ENCODE results near the gene CRABP1.

Gene CRABP1

GRCh38 chr15:78307976-78308375 lies 32.2 kb upstream of the CRABP1 start:
- no peaks in the 10 kb centered on the region for H3K27me3 ChIP-seq (ENCODE audit: insufficient read depth, low read length)
- H3K9me3 ChIP-seq (ENCODE audit: insufficient read depth, low read depth, low read length), result no peaks in the 10 kb centered on the region
- H3K36me3 ChIP-seq (ENCODE audit: insufficient read depth, low read depth, low read length), result no peaks in the 10 kb centered on the region
- no peak overlapping the region for H3K4me3 ChIP-seq (ENCODE audit: low read length)
- H3K27ac ChIP-seq (ENCODE audit: low read length), result no peak overlapping the region
- H3K4me1 ChIP-seq (ENCODE audit: insufficient read depth, low read length), result peaks cover 6% of the 10 kb centered on the region
- no peak overlapping the region for H3K9ac ChIP-seq (ENCODE audit: low read depth, low read length)

GRCh38 chr15:78308422-78309032 lies 31.6 kb upstream of the CRABP1 start:
- no peak overlapping the region for H3K4me3 ChIP-seq (ENCODE audit: low read length)
- H3K27me3 ChIP-seq (ENCODE audit: insufficient read depth, low read length), result no peaks in the 10 kb centered on the region
- H3K27ac ChIP-seq (ENCODE audit: low read length), result no peak overlapping the region
- H3K4me1 ChIP-seq (ENCODE audit: insufficient read depth, low read length), result peaks cover 6% of the 10 kb centered on the region
- H3K9me3 ChIP-seq (ENCODE audit: insufficient read depth, low read depth, low read length), result no peaks in the 10 kb centered on the region
- no peaks in the 10 kb centered on the region for H3K36me3 ChIP-seq (ENCODE audit: insufficient read depth, low read depth, low read length)
- no peak overlapping the region for H3K9ac ChIP-seq (ENCODE audit: low read depth, low read length)

- H3K27ac ChIP-seq (ENCODE audit: low read length), result no peak overlapping the region
- H3K9me3 ChIP-seq (ENCODE audit: insufficient read depth, low read depth, low read length), result no peaks in the 10 kb centered on the region
- H3K4me1 ChIP-seq (ENCODE audit: insufficient read depth, low read length), result peaks cover 8% of the 10 kb centered on the region
- no peak overlapping the region for H3K4me3 ChIP-seq (ENCODE audit: low read length)
- H3K36me3 ChIP-seq (ENCODE audit: insufficient read depth, low read depth, low read length), result no peaks in the 10 kb centered on the region
- no peaks in the 10 kb centered on the region for H3K27me3 ChIP-seq (ENCODE audit: insufficient read depth, low read length)
- no peak overlapping the region for H3K9ac ChIP-seq (ENCODE audit: low read depth, low read length)
These were observed 28.9 kb upstream of the CRABP1 start for GRCh38 chr15:78311292-78311691.

- H3K36me3 ChIP-seq (ENCODE audit: insufficient read depth, low read depth, low read length), result no peaks in the 10 kb centered on the region
- no peaks in the 10 kb centered on the region for H3K27me3 ChIP-seq (ENCODE audit: insufficient read depth, low read length)
- H3K4me3 ChIP-seq (ENCODE audit: low read length), result no peak overlapping the region
- H3K9me3 ChIP-seq (ENCODE audit: insufficient read depth, low read depth, low read length), result no peaks in the 10 kb centered on the region
- H3K4me1 ChIP-seq (ENCODE audit: insufficient read depth, low read length), result peaks cover 17% of the 10 kb centered on the region
- H3K9ac ChIP-seq (ENCODE audit: low read depth, low read length), result no peak overlapping the region; the same call in 1 of the 2 replicates
- H3K27ac ChIP-seq (ENCODE audit: low read length), result no peak overlapping the region
These were observed 27.6 kb upstream of the CRABP1 start for GRCh38 chr15:78312536-78312935.

GRCh38 chr15:78312957-78313356 lies 27.2 kb upstream of the CRABP1 start:
- H3K4me3 ChIP-seq (ENCODE audit: low read length), result no peak overlapping the region
- H3K9ac ChIP-seq (ENCODE audit: low read depth, low read length), result no peak overlapping the region; the same call in 1 of the 2 replicates
- peaks cover 17% of the 10 kb centered on the region for H3K4me1 ChIP-seq (ENCODE audit: insufficient read depth, low read length)
- H3K27ac ChIP-seq (ENCODE audit: low read length), result peak overlapping the region; percentile 19
- no peaks in the 10 kb centered on the region for H3K36me3 ChIP-seq (ENCODE audit: insufficient read depth, low read depth, low read length)
- no peaks in the 10 kb centered on the region for H3K9me3 ChIP-seq (ENCODE audit: insufficient read depth, low read depth, low read length)
- H3K27me3 ChIP-seq (ENCODE audit: insufficient read depth, low read length), result no peaks in the 10 kb centered on the region

GRCh38 chr15:78313383-78313782 lies 26.8 kb upstream of the CRABP1 start:
- Histone ChIP-seq H3K9ac (ENCODE audit: low read depth, low read length) (no peak overlapping the region), H3K27ac (ENCODE audit: low read length) (no peak overlapping the region), H3K4me3 (ENCODE audit: low read length) (no peak overlapping the region), H3K4me1 (ENCODE audit: insufficient read depth, low read length) (peaks cover 17% of the 10 kb centered on the region; the same call in 1 of the 2 replicates), H3K36me3 (ENCODE audit: insufficient read depth, low read depth, low read length) (no peaks in the 10 kb centered on the region), H3K9me3 (ENCODE audit: insufficient read depth, low read depth, low read length) (no peaks in the 10 kb centered on the region), H3K27me3 (ENCODE audit: insufficient read depth, low read length) (no peaks in the 10 kb centered on the region)

GRCh38 chr15:78314181-78314581 lies 26.0 kb upstream of the CRABP1 start:
- H3K27me3 ChIP-seq (ENCODE audit: insufficient read depth, low read length), result no peaks in the 10 kb centered on the region

GRCh38 chr15:78315686-78316282 lies 24.4 kb upstream of the CRABP1 start:
- Histone ChIP-seq H3K27ac (ENCODE audit: low read length) (peak overlapping the region; percentile 31), H3K4me1 (ENCODE audit: insufficient read depth, low read length) (peaks cover 17% of the 10 kb centered on the region; the same call in 1 of the 2 replicates), H3K9ac (ENCODE audit: low read depth, low read length) (peak overlapping the region; percentile 46; the same call in 1 of the 2 replicates), H3K27me3 (ENCODE audit: insufficient read depth, low read length) (no peaks in the 10 kb centered on the region), H3K9me3 (ENCODE audit: insufficient read depth, low read depth, low read length) (no peaks in the 10 kb centered on the region), H3K4me3 (ENCODE audit: low read length) (no peak overlapping the region), H3K36me3 (ENCODE audit: insufficient read depth, low read depth, low read length) (no peaks in the 10 kb centered on the region)

More at GRCh38 chr15:78314181-78314581, 26.0 kb upstream of the CRABP1 start:
- Histone ChIP-seq H3K4me1 (ENCODE audit: insufficient read depth, low read length) (peaks cover 17% of the 10 kb centered on the region; the same call in 1 of the 2 replicates), H3K36me3 (ENCODE audit: insufficient read depth, low read depth, low read length) (no peaks in the 10 kb centered on the region), H3K9me3 (ENCODE audit: insufficient read depth, low read depth, low read length) (no peaks in the 10 kb centered on the region), H3K9ac (ENCODE audit: low read depth, low read length) (no peak overlapping the region), H3K27ac (ENCODE audit: low read length) (no peak overlapping the region), H3K4me3 (ENCODE audit: low read length) (no peak overlapping the region)

GRCh38 chr15:78316283-78317083 lies 23.7 kb upstream of the CRABP1 start:
- Histone ChIP-seq H3K27me3 (ENCODE audit: insufficient read depth, low read length) (no peaks in the 10 kb centered on the region), H3K4me3 (ENCODE audit: low read length) (no peak overlapping the region), H3K9me3 (ENCODE audit: insufficient read depth, low read depth, low read length) (no peaks in the 10 kb centered on the region), H3K9ac (ENCODE audit: low read depth, low read length) (peak overlapping the region; percentile 46; the same call in 1 of the 2 replicates), H3K36me3 (ENCODE audit: insufficient read depth, low read depth, low read length) (no peaks in the 10 kb centered on the region), H3K27ac (ENCODE audit: low read length) (peak overlapping the region; percentile 31), H3K4me1 (ENCODE audit: insufficient read depth, low read length) (peaks cover 20% of the 10 kb centered on the region)

- Histone ChIP-seq H3K4me3 (ENCODE audit: low read length) (no peak overlapping the region), H3K9me3 (ENCODE audit: insufficient read depth, low read depth, low read length) (no peaks in the 10 kb centered on the region), H3K27ac (ENCODE audit: low read length) (no peak overlapping the region), H3K9ac (ENCODE audit: low read depth, low read length) (peak overlapping the region; percentile 46; the same call in 1 of the 2 replicates), H3K36me3 (ENCODE audit: insufficient read depth, low read depth, low read length) (no peaks in the 10 kb centered on the region), H3K27me3 (ENCODE audit: insufficient read depth, low read length) (no peaks in the 10 kb centered on the region), H3K4me1 (ENCODE audit: insufficient read depth, low read length) (peaks cover 27% of the 10 kb centered on the region)
These were observed 22.9 kb upstream of the CRABP1 start for GRCh38 chr15:78317145-78317836.

- no peak overlapping the region for H3K4me3 ChIP-seq (ENCODE audit: low read length)
- H3K4me1 ChIP-seq (ENCODE audit: insufficient read depth, low read length), result peaks cover 30% of the 10 kb centered on the region
- H3K9ac ChIP-seq (ENCODE audit: low read depth, low read length), result no peak overlapping the region
- H3K36me3 ChIP-seq (ENCODE audit: insufficient read depth, low read depth, low read length), result no peaks in the 10 kb centered on the region
- H3K9me3 ChIP-seq (ENCODE audit: insufficient read depth, low read depth, low read length), result no peaks in the 10 kb centered on the region
- H3K27ac ChIP-seq (ENCODE audit: low read length), result no peak overlapping the region
- no peaks in the 10 kb centered on the region for H3K27me3 ChIP-seq (ENCODE audit: insufficient read depth, low read length)
These were observed 20.6 kb upstream of the CRABP1 start for GRCh38 chr15:78319588-78319987.
